Stimulated activated CD8-positive, alpha-beta memory T cell treated with anti-CD3 and anti-CD28 coated beads, Interleukin-12 subunit alpha, Interleukin-12 subunit beta, amount 100 ng/mL, for 24 hours (primary cell): ENCODE data around the gene METTL15.
"Not testable (repeated sequence)": the region's sequence is repeated elsewhere in the genome, so short reads cannot be mapped to it uniquely, and the experiment has no call there.

Source experiments
- DNase-seq: peaks from one replicate; pipeline ENCODE4 v3.0.0-alpha.2; 2020; ENCODE audit errors: extremely low read depth

The METTL15 gene, protein sequence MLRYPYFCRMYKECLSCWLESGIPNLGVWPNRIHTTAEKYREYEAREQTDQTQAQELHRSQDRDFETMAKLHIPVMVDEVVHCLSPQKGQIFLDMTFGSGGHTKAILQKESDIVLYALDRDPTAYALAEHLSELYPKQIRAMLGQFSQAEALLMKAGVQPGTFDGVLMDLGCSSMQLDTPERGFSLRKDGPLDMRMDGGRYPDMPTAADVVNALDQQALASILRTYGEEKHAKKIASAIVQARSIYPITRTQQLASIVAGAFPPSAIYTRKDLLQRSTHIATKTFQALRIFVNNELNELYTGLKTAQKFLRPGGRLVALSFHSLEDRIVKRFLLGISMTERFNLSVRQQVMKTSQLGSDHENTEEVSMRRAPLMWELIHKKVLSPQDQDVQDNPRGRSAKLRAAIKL

DNA sequence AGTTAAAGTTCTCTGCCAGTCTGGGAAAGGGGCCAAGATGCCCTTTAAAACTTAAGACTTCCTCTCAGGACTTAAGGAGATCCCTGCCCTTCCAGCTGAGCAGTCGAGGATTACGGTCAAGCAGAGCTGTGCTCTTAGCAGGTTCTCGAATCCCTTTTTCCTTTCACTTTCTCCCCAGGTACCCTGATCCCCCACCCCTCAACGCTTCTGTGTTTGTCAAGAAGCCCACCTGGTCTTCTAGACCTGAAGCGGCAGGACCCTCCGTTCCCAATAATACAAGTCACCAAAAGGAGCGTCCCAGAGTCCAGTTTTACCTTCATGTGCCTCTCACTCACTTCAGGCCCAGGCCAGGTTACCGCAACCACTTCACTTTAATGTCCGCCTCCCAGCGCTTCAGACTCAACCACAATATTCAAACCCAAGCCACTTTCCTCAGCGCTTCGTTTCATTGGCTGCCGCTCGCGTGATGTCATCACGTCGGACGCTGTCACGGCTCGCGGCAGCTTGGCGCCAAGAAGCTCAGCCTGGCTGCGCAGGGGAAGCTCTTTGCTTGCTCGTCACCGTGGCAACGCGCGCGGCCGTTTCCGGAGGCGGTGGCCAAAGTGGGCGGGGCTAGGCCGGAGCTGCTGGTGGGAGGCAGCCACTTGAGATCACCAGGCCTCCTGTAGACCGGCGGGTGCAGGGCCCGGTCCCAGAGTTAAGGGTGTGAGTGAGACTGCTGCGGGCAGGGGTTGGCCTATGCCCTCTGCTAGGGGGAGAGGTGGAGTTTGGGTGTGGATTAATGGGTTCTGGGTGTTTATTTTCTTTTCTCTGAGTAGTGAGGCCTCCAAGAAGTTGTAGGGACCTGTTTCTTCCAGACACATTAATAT is at the start of gene METTL15, which contains the start of gene KIF18A:
TSS of gene METTL15 (plus strand) at position 639 of the 869 bp plus-strand sequence. CDS start 4,947 bp downstream, outside the sequence.
TSS of gene KIF18A (minus strand) at position 407 of the 869 bp plus-strand sequence. CDS start 10,209 bp downstream, outside the sequence.
- peak; percentile 97 for DNase-seq

GRCh38 chr11:28071305-28071704 is 36.9 kb upstream of the METTL15 start:
- DNase-seq: no peak

DNA sequence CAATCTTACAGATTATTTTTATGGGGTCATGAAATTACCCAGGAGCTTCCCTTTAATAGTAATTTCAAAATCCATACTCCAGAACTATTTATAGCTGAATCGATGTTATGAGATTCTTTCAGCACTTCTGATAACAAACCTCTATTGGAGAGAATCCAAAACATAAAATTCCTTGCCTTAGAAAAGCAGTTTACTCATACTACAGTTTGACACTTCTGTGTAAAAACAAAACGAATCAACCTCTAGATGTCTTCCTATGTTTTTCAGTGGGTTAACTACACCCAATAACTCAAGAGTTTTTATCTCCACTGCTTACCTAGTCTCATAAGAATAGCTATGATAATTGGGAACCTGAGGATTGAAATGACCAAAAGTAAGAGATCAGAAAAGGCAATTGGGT is 35.9 kb upstream of the METTL15 start:
- DNase-seq: no peak

- DNase-seq: no peak
Measured at GRCh38 chr11:28077521-28077920, 30.7 kb upstream of the METTL15 start.

- no peak for DNase-seq
Measured at GRCh38 chr11:28083118-28083517, 25.1 kb upstream of the METTL15 start.

DNA sequence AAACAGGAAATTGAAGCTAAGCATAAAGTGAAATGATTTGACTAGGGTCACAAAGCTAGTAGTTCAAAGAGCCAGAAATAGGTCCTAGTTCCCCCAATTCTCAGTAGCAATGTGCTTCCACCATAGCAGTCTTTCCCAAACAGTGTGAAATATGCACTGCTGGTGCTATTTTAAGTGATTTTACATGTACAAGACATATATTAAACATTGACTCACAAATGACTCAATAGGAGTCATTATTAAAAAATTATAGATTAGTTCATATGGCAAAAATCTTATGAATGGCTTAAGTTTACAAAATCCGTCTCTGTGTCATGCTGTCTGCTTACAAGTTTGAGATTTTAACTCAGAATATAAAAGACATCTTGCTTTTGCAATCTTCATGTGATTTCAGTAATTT is 21.6 kb upstream of the METTL15 start:
- DNase-seq: no peak

- DNase-seq: not testable (repeated sequence)
Measured at GRCh38 chr11:28087192-28087591, 21.0 kb upstream of the METTL15 start.

DNA sequence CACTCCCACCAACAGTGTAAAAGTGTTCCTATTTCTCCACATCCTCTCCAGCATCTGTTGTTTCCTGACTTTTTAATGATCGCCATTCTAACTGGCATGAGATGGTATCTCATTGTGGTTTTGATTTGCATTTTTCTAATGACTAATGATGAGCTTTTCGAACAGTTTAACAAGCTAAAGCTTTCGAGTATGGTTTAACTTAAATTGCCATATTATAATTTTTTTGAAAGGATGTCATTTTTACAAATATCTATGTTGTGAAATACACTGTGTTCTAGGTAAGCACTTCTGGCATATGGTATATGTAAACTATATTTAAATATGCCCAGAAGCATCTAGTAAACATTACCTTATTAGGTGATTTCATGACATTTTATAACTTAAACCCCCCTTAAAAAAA is 20.5 kb upstream of the METTL15 start:
- not testable (repeated sequence) for DNase-seq

DNA sequence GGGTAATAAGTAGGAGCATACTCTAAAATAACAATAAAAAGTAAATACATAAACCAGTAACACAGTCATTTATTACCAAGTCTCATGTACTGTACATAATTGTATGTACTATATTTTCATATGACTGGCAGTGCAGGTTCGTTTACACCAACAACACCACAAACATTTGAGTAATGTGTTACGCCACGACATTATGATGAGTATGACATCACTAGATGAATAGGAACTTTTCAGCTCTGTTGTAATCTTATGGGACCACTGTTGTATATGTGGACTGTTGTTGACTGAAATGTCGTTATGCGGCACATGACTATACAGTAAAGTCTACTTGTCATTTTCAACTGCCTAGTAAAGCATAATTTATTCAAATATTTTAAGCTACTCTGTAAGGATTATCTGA is 18.8 kb upstream of the METTL15 start:
- DNase-seq: no peak

GRCh38 chr11:28090052-28090749 is 18.0 kb upstream of the METTL15 start:
- DNase-seq: no peak

- no peak for DNase-seq
Measured at GRCh38 chr11:28092786-28093185, 15.4 kb upstream of the METTL15 start.

GRCh38 chr11:28098257-28098656 is 9.9 kb upstream of the METTL15 start:
- DNase-seq: no peak

DNA sequence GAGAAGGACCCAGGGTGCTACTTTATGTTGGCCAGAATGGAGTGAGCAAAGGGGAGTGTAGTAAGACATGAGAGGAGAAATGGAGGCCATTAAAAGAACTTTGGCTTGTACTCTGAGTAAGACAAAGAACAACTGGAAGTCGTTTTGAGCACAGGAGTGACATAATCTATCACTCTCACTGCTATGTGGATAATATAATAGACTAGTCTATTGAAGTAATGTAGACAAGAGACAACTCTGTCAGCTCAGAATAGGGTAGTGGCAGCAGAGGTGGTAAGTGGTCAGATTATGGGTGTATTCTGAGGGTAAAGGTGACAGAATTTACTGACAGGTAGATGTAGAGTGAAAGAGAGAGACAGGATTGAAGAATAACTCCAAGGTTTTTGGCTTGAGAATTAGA is 8.5 kb upstream of the METTL15 start:
- DNase-seq: no peak

DNA sequence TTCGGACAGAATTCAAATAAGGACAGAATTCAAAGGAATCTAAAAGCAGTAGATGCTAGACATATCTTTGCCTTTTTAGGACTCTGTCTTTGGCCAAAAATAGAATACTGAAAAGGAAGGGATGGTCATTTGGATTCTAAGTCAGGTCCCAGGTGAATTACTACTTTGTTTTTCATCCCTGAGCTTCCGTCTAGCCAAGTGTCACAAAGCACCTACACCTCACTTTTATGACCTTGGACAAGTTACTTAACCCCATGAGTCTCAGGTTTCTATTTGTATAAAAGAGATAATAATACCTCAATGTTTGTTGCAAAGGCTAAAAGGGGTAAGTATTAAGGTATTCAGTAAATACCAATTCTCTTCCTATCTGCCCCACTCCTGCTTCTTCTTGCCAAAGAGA is 7.5 kb upstream of the METTL15 start:
- no peak for DNase-seq

- not testable (repeated sequence) for DNase-seq
Measured at GRCh38 chr11:28102300-28102699, 5.9 kb upstream of the METTL15 start.

GRCh38 chr11:28104425-28104824 is 3.8 kb upstream of the METTL15 start:
- no peak for DNase-seq

- no peak for DNase-seq
Measured at GRCh38 chr11:28104984-28105383, 3.2 kb upstream of the METTL15 start.

DNA sequence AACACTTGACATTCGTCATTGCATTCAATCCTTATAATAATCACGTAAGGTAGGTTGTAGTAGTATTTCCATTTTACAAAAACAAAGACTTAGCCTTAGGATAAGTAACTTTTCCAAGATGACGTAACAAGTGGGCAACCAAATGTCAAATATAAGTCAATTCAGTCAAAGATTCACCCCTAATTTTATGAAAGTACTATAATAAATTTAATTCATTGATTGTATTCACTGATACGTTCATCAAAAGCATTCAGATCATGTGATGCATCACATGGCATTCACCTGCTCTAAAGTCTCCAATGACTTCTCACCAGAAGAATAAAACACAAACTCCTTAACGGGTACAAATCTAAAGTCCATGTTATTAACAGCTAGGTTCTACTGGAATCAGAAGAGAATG is 2.3 kb upstream of the METTL15 start:
- no peak for DNase-seq

DNA sequence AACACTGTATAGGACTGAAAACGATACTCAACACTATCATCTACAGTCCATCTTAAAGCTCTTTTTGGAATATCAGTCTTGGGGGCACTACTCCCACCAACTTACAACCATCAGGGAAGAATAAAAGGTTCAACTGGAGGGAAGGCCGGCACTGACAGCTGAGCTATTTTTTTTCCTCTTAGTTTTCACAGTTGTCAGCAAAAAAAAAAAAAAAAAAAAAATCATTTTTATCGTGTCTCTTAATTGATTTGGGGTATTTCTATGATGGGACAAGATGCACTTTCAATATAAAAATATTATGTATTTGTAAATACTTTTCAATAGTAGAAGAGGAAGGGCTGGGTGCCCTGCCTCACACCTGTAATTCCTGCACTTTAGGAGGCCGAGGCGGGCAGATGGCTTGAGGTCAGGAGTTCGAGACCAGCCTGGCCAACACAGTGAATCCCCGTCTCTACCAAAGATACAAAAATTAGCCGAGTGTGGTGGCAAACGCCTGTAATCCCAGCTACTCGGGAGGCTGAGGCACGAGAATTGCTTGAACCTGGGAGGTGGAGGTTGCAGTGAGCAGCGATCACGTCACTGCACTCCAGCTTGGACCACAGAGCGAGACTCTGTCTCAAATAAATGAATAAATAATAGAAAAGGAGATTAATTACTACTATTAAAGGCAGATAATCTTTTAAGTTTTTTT is 1.7 kb upstream of the METTL15 start:
- no peak for DNase-seq

GRCh38 chr11:28107191-28107749 is 918 bp upstream of the METTL15 start:
- DNase-seq: no peak

GRCh38 chr11:28108958-28109357 is 770 bp downstream of the METTL15 start:
- DNase-seq: no peak
